Neural crest cell (in vitro differentiated cells): ENCODE results near the gene SLC9A9. TPM values are rescaled to one million over a fixed set of nuclear protein-coding genes. Genes with fewer than 3 reads are reported as not detected.

Experiments used
- DNase-seq: peaks from one replicate; pipeline ENCODE4 v3.0.0; 2021; ENCODE audit warnings: low read depth, mixed read lengths, low spot score
- H3K27ac Mint-ChIP-seq: one replicate; pipeline ENCODE4 v1.8.0; 2021; ENCODE audit warnings: mild to moderate bottlenecking, mixed read lengths; ENCODE audit not compliant: unreplicated experiment
- H3K27me3 Mint-ChIP-seq: 2 replicates; pipeline ENCODE4 v1.8.0; 2021; ENCODE audit warnings: low read depth, mild to moderate bottlenecking, mixed read lengths
- H3K36me3 Mint-ChIP-seq: 2 replicates; pipeline ENCODE4 v1.8.0; 2021; ENCODE audit warnings: low read depth, mild to moderate bottlenecking, mixed read lengths
- H3K4me1 Mint-ChIP-seq: 2 replicates; pipeline ENCODE4 v1.8.0; 2021; ENCODE audit warnings: mixed read lengths
- H3K4me3 Mint-ChIP-seq: one replicate; pipeline ENCODE4 v1.8.0; 2021; ENCODE audit warnings: mild to moderate bottlenecking, mixed read lengths
- H3K9me3 Mint-ChIP-seq: 2 replicates; pipeline ENCODE4 v1.8.0; 2021; ENCODE audit warnings: mixed read lengths
- CTCF ChIP-seq: fragments of 200-600 bp; sonication (generic); conservative IDR thresholded peaks from 2 replicates; pipeline ENCODE4 v1.5.0; 2021; ENCODE audit warnings: antibody characterized with exemption, mild to moderate bottlenecking
- total RNA-seq: library from RNA; stranded (reverse); gene quantifications from 2 replicates; pipeline ENCODE4 v1.2.1, GENCODE V29; 2021

SLC9A9 gene
- total RNA-seq, 1 donor from 2014 or later: 0.56 TPM

GRCh38 chr3:143313893-143314188 lies 534.4 kb downstream of the SLC9A9 start:
- TF ChIP-seq CTCF: no peak
- Mint-ChIP-seq H3K4me3 (no peak overlapping the region), H3K27me3 (no peaks in the 10 kb centered on the region), H3K4me1 (no peaks in the 10 kb centered on the region), H3K9me3 (peaks cover 2% of the 10 kb centered on the region), H3K36me3 (no peaks in the 10 kb centered on the region), H3K27ac (no peak overlapping the region)
- no peak for DNase-seq

- no peak for TF ChIP-seq CTCF
- Mint-ChIP-seq H3K9me3 (peaks cover 2% of the 10 kb centered on the region), H3K36me3 (no peaks in the 10 kb centered on the region), H3K27ac (no peak overlapping the region), H3K27me3 (no peaks in the 10 kb centered on the region), H3K4me1 (no peaks in the 10 kb centered on the region), H3K4me3 (no peak overlapping the region)
- no peak for DNase-seq
Measured at GRCh38 chr3:143313025-143313892, 535.0 kb downstream of the SLC9A9 start.

- H3K9me3 Mint-ChIP-seq: peaks cover 2% of the 10 kb centered on the region
- no peaks in the 10 kb centered on the region for H3K36me3 Mint-ChIP-seq
- no peak for DNase-seq
- H3K4me3 Mint-ChIP-seq: no peak overlapping the region
- no peaks in the 10 kb centered on the region for H3K27me3 Mint-ChIP-seq
- H3K27ac Mint-ChIP-seq: no peak overlapping the region
- no peaks in the 10 kb centered on the region for H3K4me1 Mint-ChIP-seq
- no peak for TF ChIP-seq CTCF
Measured at GRCh38 chr3:143311096-143311495, 537.2 kb downstream of the SLC9A9 start.

GRCh38 chr3:143309705-143310104 lies 538.6 kb downstream of the SLC9A9 start:
- Mint-ChIP-seq H3K9me3 (peaks cover 2% of the 10 kb centered on the region), H3K4me1 (no peaks in the 10 kb centered on the region), H3K27me3 (no peaks in the 10 kb centered on the region), H3K27ac (no peak overlapping the region), H3K36me3 (no peaks in the 10 kb centered on the region), H3K4me3 (no peak overlapping the region)
- no peak for TF ChIP-seq CTCF
- DNase-seq: no peak

- no peak for TF ChIP-seq CTCF
- no peak for DNase-seq
- no peak overlapping the region for H3K4me3 Mint-ChIP-seq
- no peaks in the 10 kb centered on the region for H3K36me3 Mint-ChIP-seq
- H3K9me3 Mint-ChIP-seq: peaks cover 2% of the 10 kb centered on the region
- no peak overlapping the region for H3K27ac Mint-ChIP-seq
- no peaks in the 10 kb centered on the region for H3K4me1 Mint-ChIP-seq
- no peaks in the 10 kb centered on the region for H3K27me3 Mint-ChIP-seq
Measured at GRCh38 chr3:143307613-143308183, 540.6 kb downstream of the SLC9A9 start.
